Mesendoderm (in vitro differentiated cells): ENCODE data around the gene ARF1.

Experiments
- DNase-seq: peaks from one replicate; pipeline ENCODE4 v3.0.0; 2013
- H2AK5ac ChIP-seq: 2 replicates; pipeline ENCODE4 v1.6.1; 2013; ENCODE audit warnings: low read length, inconsistent platforms
- H2BK120ac ChIP-seq: 2 replicates; pipeline ENCODE4 v1.6.1; 2013; ENCODE audit warnings: low read depth, mild to moderate bottlenecking, low read length, moderate library complexity, mixed read lengths
- H2BK15ac ChIP-seq: replicated peaks from 2 replicates; pipeline ENCODE4 v1.6.1; 2013; ENCODE audit warnings: low read depth, mild to moderate bottlenecking, moderate library complexity
- H2BK5ac ChIP-seq: 2 replicates; pipeline ENCODE4 v1.6.1; 2013; ENCODE audit warnings: low read length, inconsistent platforms
- H3K18ac ChIP-seq: 2 replicates; pipeline ENCODE4 v1.6.1; 2013; ENCODE audit warnings: mild to moderate bottlenecking, low read length, mixed read lengths
- H3K23ac ChIP-seq: one replicate; pipeline ENCODE4 v1.6.1; 2013; ENCODE audit warnings: low read length
- H3K27ac ChIP-seq: 2 replicates; pipeline ENCODE4 v1.5.1; 2013; ENCODE audit warnings: low read depth, mild to moderate bottlenecking, inconsistent platforms, low read length, moderate library complexity
- H3K27me3 ChIP-seq: 2 replicates; pipeline ENCODE4 v1.6.1; 2013; ENCODE audit warnings: low read length, control low read depth, mild to moderate bottlenecking, inconsistent platforms; ENCODE audit not compliant: insufficient read depth, poor library complexity
- H3K36me3 ChIP-seq: 2 replicates; pipeline ENCODE4 v1.6.1; 2013; ENCODE audit warnings: low read length, inconsistent platforms; ENCODE audit not compliant: control insufficient read depth, insufficient read depth
- H3K4ac ChIP-seq: one replicate; pipeline ENCODE4 v1.6.1; 2013; ENCODE audit warnings: low read depth, mild to moderate bottlenecking, low read length, moderate library complexity
- H3K4me1 ChIP-seq: 2 replicates; pipeline ENCODE4 v1.6.1; 2013; ENCODE audit warnings: low read depth, low read length, inconsistent platforms; ENCODE audit not compliant: control insufficient read depth
- H3K4me2 ChIP-seq: 2 replicates; pipeline ENCODE4 v1.6.1; 2013; ENCODE audit warnings: low read length
- H3K4me3 ChIP-seq: 2 replicates; pipeline ENCODE4 v1.5.1; 2013; ENCODE audit warnings: mild to moderate bottlenecking, low read length
- H3K56ac ChIP-seq: one replicate; pipeline ENCODE4 v1.6.1; 2013; ENCODE audit warnings: low read length
- H3K79me1 ChIP-seq: 2 replicates; pipeline ENCODE4 v1.6.1; 2013; ENCODE audit warnings: low read length, inconsistent platforms
- H3K79me2 ChIP-seq: 2 replicates; pipeline ENCODE4 v1.6.1; 2013; ENCODE audit warnings: mild to moderate bottlenecking, low read length; ENCODE audit not compliant: control insufficient read depth, insufficient read depth
- H3K9ac ChIP-seq: 2 replicates; pipeline ENCODE4 v1.6.1; 2013; ENCODE audit warnings: low read length, inconsistent platforms
- H4K5ac ChIP-seq: one replicate; pipeline ENCODE4 v1.6.1; 2013; ENCODE audit warnings: low read length
- H4K8ac ChIP-seq: one replicate; pipeline ENCODE4 v1.6.1; 2013; ENCODE audit warnings: low read depth, mild to moderate bottlenecking, control low read depth, low read length, moderate library complexity
- WGBS: extraction: QIAGEN DNeasy Blood & Tissue Kit; methylation state at CpG from one replicate; pipeline ENCODE4 v1.1.7; 2013; ENCODE audit warnings: low lambda C conversion rate, missing lambda C conversion rate; ENCODE audit not compliant: insufficient coverage; ENCODE audit errors: extremely low coverage; 5-methylcytosine and 5-hydroxymethylcytosine counted together

The ARF1 gene

GRCh38 chr1:228037401-228038386, 44.8 kb upstream of the ARF1 start:
- Histone ChIP-seq H2AK5ac (no peak overlapping the region), H3K36me3 (no peaks in the 10 kb centered on the region), H3K4me1 (peaks cover 2% of the 10 kb centered on the region), H3K4me2 (peak overlapping the region; percentile 72), H3K18ac (peak overlapping the region; percentile 64), H2BK5ac (no peak overlapping the region), H3K79me1 (no peaks in the 10 kb centered on the region), H3K79me2 (no peaks in the 10 kb centered on the region), H4K5ac (no peak overlapping the region), H3K23ac (no peak overlapping the region), H3K56ac (peak overlapping the region; percentile 82), H3K9ac (peak overlapping the region; percentile 65), H4K8ac (no peak overlapping the region), H3K4me3 (peak overlapping the region; percentile 24), H2BK15ac (no peak overlapping the region), H3K27ac (no peak overlapping the region), H3K27me3 (peaks cover 2% of the 10 kb centered on the region), H2BK120ac (no peak overlapping the region), H3K4ac (no peak overlapping the region)
- WGBS = no CpG with 5 or more reads among the region's 80 CpGs
- DNase-seq = peak; percentile 30

GRCh38 chr1:228038387-228039005, 44.0 kb upstream of the ARF1 start:
- Histone ChIP-seq H3K4me2 (peak overlapping the region; percentile 72), H3K27me3 (peaks cover 2% of the 10 kb centered on the region), H3K27ac (no peak overlapping the region), H2BK15ac (no peak overlapping the region), H3K9ac (peak overlapping the region; percentile 65), H3K4me1 (peaks cover 2% of the 10 kb centered on the region), H3K18ac (no peak overlapping the region), H3K36me3 (no peaks in the 10 kb centered on the region), H3K79me1 (no peaks in the 10 kb centered on the region), H4K8ac (no peak overlapping the region), H2BK5ac (no peak overlapping the region), H4K5ac (no peak overlapping the region), H3K23ac (no peak overlapping the region), H3K56ac (peak overlapping the region; percentile 82), H3K4me3 (no peak overlapping the region), H2BK120ac (no peak overlapping the region), H3K4ac (no peak overlapping the region), H3K79me2 (no peaks in the 10 kb centered on the region), H2AK5ac (no peak overlapping the region)
- no CpG with 5 or more reads among the region's 11 CpGs for WGBS
- DNase-seq = no peak

- Histone ChIP-seq H2AK5ac (no peak overlapping the region), H3K79me1 (no peaks in the 10 kb centered on the region)
These were observed 43.3 kb upstream of the ARF1 start for GRCh38 chr1:228039006-228039903.

GRCh38 chr1:228039986-228040385, 42.5 kb upstream of the ARF1 start:
- H3K4ac ChIP-seq = no peak overlapping the region
- no peak overlapping the region for H3K4me2 ChIP-seq
- H2AK5ac ChIP-seq = no peak overlapping the region
- H2BK5ac ChIP-seq = no peak overlapping the region
- H3K4me3 ChIP-seq = no peak overlapping the region
- H4K5ac ChIP-seq = no peak overlapping the region
- H2BK120ac ChIP-seq = no peak overlapping the region
- H2BK15ac ChIP-seq = no peak overlapping the region
- DNase-seq = no peak
- H3K27me3 ChIP-seq = peaks cover 2% of the 10 kb centered on the region
- no peak overlapping the region for H3K23ac ChIP-seq
- H4K8ac ChIP-seq = no peak overlapping the region
- H3K79me2 ChIP-seq = no peaks in the 10 kb centered on the region
- no CpG with 5 or more reads among the region's 3 CpGs for WGBS
- H3K4me1 ChIP-seq = peaks cover 2% of the 10 kb centered on the region
- no peak overlapping the region for H3K27ac ChIP-seq
- no peak overlapping the region for H3K9ac ChIP-seq
- H3K56ac ChIP-seq = no peak overlapping the region
- no peaks in the 10 kb centered on the region for H3K36me3 ChIP-seq
- no peaks in the 10 kb centered on the region for H3K79me1 ChIP-seq
- no peak overlapping the region for H3K18ac ChIP-seq

More at GRCh38 chr1:228039006-228039903, 43.3 kb upstream of the ARF1 start:
- no peak overlapping the region for H2BK120ac ChIP-seq
- peaks cover 2% of the 10 kb centered on the region for H3K27me3 ChIP-seq
- H3K56ac ChIP-seq = no peak overlapping the region
- H3K27ac ChIP-seq = no peak overlapping the region
- no peak overlapping the region for H3K4me3 ChIP-seq
- no peak overlapping the region for H2BK15ac ChIP-seq
- H4K8ac ChIP-seq = no peak overlapping the region
- H3K23ac ChIP-seq = no peak overlapping the region
- no peak overlapping the region for H3K4me2 ChIP-seq
- H2BK5ac ChIP-seq = no peak overlapping the region
- no peak overlapping the region for H4K5ac ChIP-seq
- H3K36me3 ChIP-seq = no peaks in the 10 kb centered on the region
- no peak overlapping the region for H3K18ac ChIP-seq
- H3K4ac ChIP-seq = no peak overlapping the region
- H3K4me1 ChIP-seq = peaks cover 2% of the 10 kb centered on the region
- no peak for DNase-seq
- no peak overlapping the region for H3K9ac ChIP-seq
- no peaks in the 10 kb centered on the region for H3K79me2 ChIP-seq
- WGBS = no CpG with 5 or more reads among the region's 8 CpGs

- Histone ChIP-seq H3K36me3 (no peaks in the 10 kb centered on the region), H4K5ac (no peak overlapping the region), H2AK5ac (no peak overlapping the region), H3K79me1 (no peaks in the 10 kb centered on the region), H3K4me2 (no peak overlapping the region), H2BK15ac (no peak overlapping the region), H2BK5ac (no peak overlapping the region), H3K56ac (no peak overlapping the region), H3K23ac (no peak overlapping the region), H3K18ac (no peak overlapping the region), H3K27ac (no peak overlapping the region), H2BK120ac (no peak overlapping the region), H3K9ac (no peak overlapping the region), H3K4me1 (peaks cover 2% of the 10 kb centered on the region), H4K8ac (no peak overlapping the region), H3K4me3 (no peak overlapping the region), H3K4ac (no peak overlapping the region), H3K79me2 (no peaks in the 10 kb centered on the region), H3K27me3 (peaks cover 2% of the 10 kb centered on the region)
- WGBS = 100% methylated on average over 1 of the region's 2 CpGs
- no peak for DNase-seq
These were observed 41.2 kb upstream of the ARF1 start for GRCh38 chr1:228041316-228041715.
